ENCODE results near the gene TRAM2. TPM values are rescaled to one million over a fixed set of nuclear protein-coding genes. Genes with fewer than 3 reads are reported as not detected.

The TRAM2 gene
- total and polyA plus RNA-seq, 2 of the 8 experiments (the other 6 are each of a cell fraction or from before 2014, with no cell fraction given), result 9.0 to 21.4 TPM

- Histone ChIP-seq H3K18ac (ENCODE audit: extremely low read depth, low read length) (peak overlapping the region; percentile 74; the same call in 1 of the 2 replicates), H3K4ac (replicated peaks; ENCODE audit: insufficient read length, low read depth, low read length) (no peak overlapping the region), H2BK5ac (ENCODE audit: low read depth, low read length) (peak overlapping the region; percentile 71), H3K79me1 (ENCODE audit: low read depth, low read length) (peaks cover 2% of the 10 kb centered on the region; the same call in 1 of the 2 replicates), H3K4me2 (ENCODE audit: insufficient read depth in 1 of 2, low read depth in 2 of 2, low read length in 2 of 2) (peak overlapping the region; percentile 73 to 95), H4K5ac (ENCODE audit: insufficient read length, low read depth, low read length) (peak overlapping the region; percentile 63), H2BK20ac (ENCODE audit: low read length) (no peak overlapping the region), H3K36me3 (ENCODE audit: control insufficient read depth in 2 of 4, insufficient read depth in 4 of 4, low read length in 3 of 4) (no peaks in the 10 kb centered on the region), H2BK120ac (replicated peaks; ENCODE audit: low read depth, low read length) (no peak overlapping the region), H3K4me1 (replicated peaks in 1 of 4; ENCODE audit: control insufficient read depth in 3 of 4, insufficient read depth in 4 of 4, low read length in 3 of 4) (peaks cover 14 to 28% (median 21%) of the 10 kb centered on the region in 4 experiments), H3K79me2 (ENCODE audit: control insufficient read depth in 1 of 2, insufficient read depth in 2 of 2, low read length in 2 of 2) (peaks cover 8 to 45% of the 10 kb centered on the region in 2 experiments), H4K20me1 (replicated peaks in 1 of 2; ENCODE audit: control insufficient read depth in 1 of 2, insufficient read depth in 2 of 2, low read length in 2 of 2) (peaks cover 2 to 5% of the 10 kb centered on the region in 2 experiments), H2BK15ac (ENCODE audit: low read length) (no peak overlapping the region), H3K23me2 (ENCODE audit: low read depth, low read length) (peaks cover 6% of the 10 kb centered on the region; the same call in 1 of the 2 replicates), H3K9ac (replicated peaks in 1 of 4; ENCODE audit: extremely low read depth in 1 of 4, low read depth in 3 of 4, low read length in 3 of 4) (peak overlapping the region in 2 of 4 experiments; percentile 82 to 87; a peak in 4 of 7 replicates), H3K56ac (replicated peaks; ENCODE audit: insufficient read length, low read depth, low read length) (no peak overlapping the region), H2AK5ac (ENCODE audit: low read depth, low read length) (no peak overlapping the region), H4K91ac (replicated peaks; ENCODE audit: insufficient read length, low read length) (no peak overlapping the region), H3K14ac (ENCODE audit: insufficient read length) (no peak overlapping the region), H3K27ac (ENCODE audit: low read depth, low read length) (peak overlapping the region; percentile 70; the same call in 1 of the 2 replicates), H4K8ac (ENCODE audit: extremely low read depth, insufficient read depth, low read length) (peak overlapping the region; percentile 47), H3K23ac (ENCODE audit: insufficient read length) (no peak overlapping the region), H3K4me3 (ENCODE audit: extremely low read depth in 1 of 4, insufficient read depth in 2 of 4, low read depth in 3 of 4, low read length in 4 of 4) (peak overlapping the region; percentile 39 to 93 (median 86)), H3K9me3 (ENCODE audit: insufficient read depth in 2 of 2, low read depth in 1 of 2, low read length in 1 of 2) (no peaks in the 10 kb centered on the region), H3K27me3 (replicated peaks in 1 of 4; ENCODE audit: control insufficient read depth in 3 of 4, extremely low read depth in 1 of 4, insufficient read depth in 3 of 4, low read length in 3 of 4) (no peaks in the 10 kb centered on the region), H2BK12ac (ENCODE audit: low read depth, low read length) (no peak overlapping the region), H2AFZ (ENCODE audit: low read length) (peak overlapping the region; percentile 65; the same call in 1 of the 2 replicates)
- CTCF ChIA-PET (ENCODE audit: partially characterized antibody), result interaction anchor here (0.6 to 7.3 kb wide), 27 partner anchors 10 to 160 kb away, joined by 3 to 85 read pairs (median 5); partner anchors contain the start of gene EFHC1
- POLR2A ChIA-PET (ENCODE audit: partially characterized antibody), result interaction anchor here (0.6 to 3.5 kb wide), 18 partner anchors 10 to 164 kb away, joined by 3 to 17 read pairs (median 4); partner anchors contain the start of gene EFHC1
- no peak for FAIRE-seq
- peak in 1 of 2 experiments; percentile 81 for DNase-seq (ENCODE audit: low read depth in 1 of 2, low spot score in 2 of 2)
- WGBS, 2 experiments (ENCODE audit: extremely low coverage in 1 of 2, insufficient coverage in 1 of 2, insufficient read length in 1 of 2, insufficient replicate concordance in 2 of 2, low coverage in 1 of 2, low lambda C conversion rate in 2 of 2, missing lambda C conversion rate in 1 of 2), result 6% methylated on average over 21 of the region's 51 CpGs; no CpG with 5 or more reads in 1 of the 2 experiments
- TF ChIP-seq CEBPB (IDR thresholded peaks at IDR 0.05; ENCODE audit: low read depth, low read length) (peak; percentile 65), MAX (IDR thresholded peaks at IDR 0.05) (peak; percentile 61; the same call in 1 of the 2 replicates), NANOG (IDR thresholded peaks at IDR 0.05; ENCODE audit: insufficient read depth, low read depth, low read length, poor library complexity, severe bottlenecking) (no peak), SAP30 (IDR thresholded peaks at IDR 0.05; ENCODE audit: insufficient read depth, insufficient replicate concordance, low read length) (no peak), TAF1 (IDR thresholded peaks at IDR 0.05; ENCODE audit: low read depth, low read length) (no peak; the same call in 1 of the 2 replicates), SRF (IDR thresholded peaks at IDR 0.05; ENCODE audit: low read depth, low read length) (no peak), HDAC2 (IDR thresholded peaks at IDR 0.05; ENCODE audit: borderline replicate concordance in 1 of 2, low read depth in 2 of 2, low read length in 2 of 2) (0 out of 4 replicates have a peak, but pooled peaks of 1 of the 2 experiments have one; percentile 63), BACH1 (IDR thresholded peaks at IDR 0.05; ENCODE audit: low read length) (no peak), POLR2A (IDR thresholded peaks at IDR 0.05; ENCODE audit: control extremely low read depth in 1 of 2, low read depth in 2 of 2, low read length in 2 of 2) (peak in 1 of 2 experiments; percentile 23; a peak in 1 of 3 replicates), RFX5 (IDR thresholded peaks at IDR 0.05; ENCODE audit: borderline replicate concordance, low read depth, low read length) (no peak)
- TF ChIP-seq, protein P1, sequence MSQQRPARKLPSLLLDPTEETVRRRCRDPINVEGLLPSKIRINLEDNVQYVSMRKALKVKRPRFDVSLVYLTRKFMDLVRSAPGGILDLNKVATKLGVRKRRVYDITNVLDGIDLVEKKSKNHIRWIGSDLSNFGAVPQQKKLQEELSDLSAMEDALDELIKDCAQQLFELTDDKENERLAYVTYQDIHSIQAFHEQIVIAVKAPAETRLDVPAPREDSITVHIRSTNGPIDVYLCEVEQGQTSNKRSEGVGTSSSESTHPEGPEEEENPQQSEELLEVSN (IDR thresholded peaks at IDR 0.05), result no peak
Observed at GRCh38 chr6:52576392-52577021, 353 bp downstream of the TRAM2 start.
